PC-3 (cell line): ENCODE data around the gene CRX. TPM values are rescaled to one million over a fixed set of nuclear protein-coding genes. Genes with fewer than 3 reads are reported as not detected.

Source experiments
- ATAC-seq: fragments of 200-7000 bp; cut with Tn5 transposase; 2 replicates; pipeline ENCODE4 v1.9.1; 2020; ENCODE audit warnings: mild to moderate bottlenecking, moderate library complexity
- BruUV-seq: library from RNA; stranded (reverse); fragments of 400-500 nt; replicated peaks from 2 replicates; lab custom pipeline; 2021; lab: Mats Ljungman, UMichigan
- CTCF ChIA-PET: fragments of 300-600 bp; sonication (Branson Sonifier 250); formaldehyde crosslinking; loops from one replicate; lab custom pipeline; 2022; ENCODE audit warnings: antibody characterized with exemption; lab: Charles Lee
- POLR2A ChIA-PET: fragments of 300-600 bp; sonication (Branson Sonifier 250); formaldehyde crosslinking; loops from one replicate; lab custom pipeline; 2022; ENCODE audit warnings: antibody characterized with exemption; ENCODE audit not compliant: unreplicated experiment; lab: Charles Lee
- DNase-seq: peaks from one replicate; pipeline ENCODE4 v3.0.0-alpha.2; 2015
- H2AFZ ChIP-seq: fragments of 300-600 bp; sonication (generic); 2 replicates; pipeline ENCODE4 v1.6.0; 2016; ENCODE audit warnings: antibody characterized with exemption, low read length
- H3F3A ChIP-seq: fragments of 300-600 bp; sonication (generic); one replicate; pipeline ENCODE4 v1.6.0; 2017; ENCODE audit warnings: antibody characterized with exemption, low read length, control low read depth, mild to moderate bottlenecking; ENCODE audit not compliant: unreplicated experiment
- H3K27ac ChIP-seq: fragments of 300-600 bp; sonication (generic); 2 replicates; pipeline ENCODE4 v1.5.1; 2016; ENCODE audit warnings: mild to moderate bottlenecking, low read length
- H3K27me3 ChIP-seq: fragments of 300-600 bp; sonication (generic); 2 replicates; pipeline ENCODE4 v1.6.1; 2016; ENCODE audit warnings: low read length, mixed read lengths
- H3K36me3 ChIP-seq: fragments of 300-600 bp; sonication (generic); 2 replicates; pipeline ENCODE4 v1.6.1; 2016; ENCODE audit warnings: low read depth, mixed run types, low read length, mixed read lengths
- H3K4me1 ChIP-seq: fragments of 300-600 bp; sonication (generic); 2 replicates; pipeline ENCODE4 v1.5.1; 2016; ENCODE audit warnings: low read length; ENCODE audit not compliant: insufficient read depth
- H3K4me2 ChIP-seq: fragments of 300-600 bp; sonication (generic); 2 replicates; pipeline ENCODE4 v1.6.0; 2016; ENCODE audit warnings: low read length
- H3K4me3 ChIP-seq: fragments of 300-600 bp; sonication (generic); 2 replicates; pipeline ENCODE4 v1.5.1; 2016; ENCODE audit warnings: mild to moderate bottlenecking, low read length, mixed read lengths
- H3K79me2 ChIP-seq: fragments of 300-600 bp; sonication (generic); 2 replicates; pipeline ENCODE4 v1.6.1; 2017; ENCODE audit warnings: low read length, mixed read lengths
- H3K9ac ChIP-seq: fragments of 300-600 bp; sonication (generic); 2 replicates; pipeline ENCODE4 v1.6.0; 2016; ENCODE audit warnings: mild to moderate bottlenecking, low read length
- H3K9me2 ChIP-seq: fragments of 300-600 bp; sonication (generic); replicated peaks from 2 replicates; pipeline ENCODE4 v1.6.1; 2016; ENCODE audit warnings: mixed run types, low read length, mixed read lengths
- H3K9me3 ChIP-seq: fragments of 300-600 bp; sonication (generic); 2 replicates; pipeline ENCODE4 v1.6.1; 2016; ENCODE audit warnings: low read length, mixed read lengths
- H4K20me1 ChIP-seq: fragments of 300-600 bp; sonication (generic); 2 replicates; pipeline ENCODE4 v1.6.1; 2016; ENCODE audit warnings: low read length, mixed read lengths
- CTCF ChIP-seq: fragments of 300-600 bp; sonication (generic); conservative IDR thresholded peaks from 2 replicates; pipeline ENCODE4 v1.5.1; 2017; ENCODE audit warnings: antibody characterized with exemption, low read depth, mild to moderate bottlenecking, low read length
- EZH2 ChIP-seq: fragments of 300-600 bp; sonication (generic); IDR thresholded peaks from one replicate; pipeline ENCODE4 v1.6.1; 2017; ENCODE audit warnings: antibody characterized with exemption, mild to moderate bottlenecking, low read length; ENCODE audit not compliant: unreplicated experiment
- EZH2phosphoT487 ChIP-seq: fragments of 300-600 bp; sonication (generic); IDR thresholded peaks from 2 replicates; pipeline ENCODE4 v1.6.1; 2018; ENCODE audit warnings: mild to moderate bottlenecking, antibody characterized with exemption, low read length, borderline replicate concordance
- intact Hi-C: fragments of 100-400 bp; cut with micrococcal nuclease; formaldehyde crosslinking; loops from 2 replicates; pipeline ENCODE4 v1.9.0; 2023
- total RNA-seq: library from RNA; depleted of rRNA; stranded (reverse); fragments of >200 nt; gene quantifications from 2 replicates; pipeline ENCODE4 v1.2.3, GENCODE V29; 2014

The CRX gene
- total RNA-seq, 1 experiment from 2014 or later = not detected

GRCh38 chr19:47881757-47882156 is 60.0 kb downstream of the CRX start:
- DNase-seq = no peak
- Histone ChIP-seq H3K9me3 (no peaks in the 10 kb centered on the region), H3K4me2 (no peak overlapping the region), H3K4me3 (no peak overlapping the region), H3K9me2 (no peaks in the 10 kb centered on the region), H3K4me1 (no peaks in the 10 kb centered on the region), H3K9ac (no peak overlapping the region), H3F3A (no peaks in the 10 kb centered on the region), H3K79me2 (no peaks in the 10 kb centered on the region), H3K27ac (no peak overlapping the region), H3K36me3 (no peaks in the 10 kb centered on the region), H2AFZ (no peak overlapping the region), H3K27me3 (peaks cover 12% of the 10 kb centered on the region), H4K20me1 (no peaks in the 10 kb centered on the region)
- intact Hi-C loops = no loop called here
- ChIA-PET CTCF (no interaction called here), POLR2A (no interaction called here)
- no TSS peak for BruUV-seq
- no peak for TF ChIP-seq EZH2phosphoT487
- ATAC-seq = no peak

- intact Hi-C loops = no loop called here
Measured at GRCh38 chr19:47882890-47883289, 61.2 kb downstream of the CRX start.

GRCh38 chr19:47885067-47885463 is 63.3 kb downstream of the CRX start:
- ChIA-PET CTCF (no interaction called here), POLR2A (no interaction called here)
- no TSS peak for BruUV-seq
- no peaks in the 10 kb centered on the region for H3K9me3 ChIP-seq
- no peak overlapping the region for H3K9ac ChIP-seq
- ATAC-seq = no peak
- H2AFZ ChIP-seq = no peak overlapping the region
- H3K4me3 ChIP-seq = no peak overlapping the region
- H3K4me1 ChIP-seq = no peaks in the 10 kb centered on the region
- no peaks in the 10 kb centered on the region for H3K9me2 ChIP-seq
- no peaks in the 10 kb centered on the region for H3K79me2 ChIP-seq
- H3K4me2 ChIP-seq = no peak overlapping the region
- no peak for DNase-seq
- no peaks in the 10 kb centered on the region for H3K36me3 ChIP-seq
- no peak for TF ChIP-seq EZH2
- no peak for TF ChIP-seq EZH2phosphoT487
- TF ChIP-seq CTCF = no peak
- intact Hi-C loops = no loop called here
- no peaks in the 10 kb centered on the region for H3F3A ChIP-seq
- peaks cover 15% of the 10 kb centered on the region for H3K27me3 ChIP-seq
- H3K27ac ChIP-seq = no peak overlapping the region
- no peaks in the 10 kb centered on the region for H4K20me1 ChIP-seq

More at GRCh38 chr19:47882890-47883289, 61.2 kb downstream of the CRX start:
- H3K4me3 ChIP-seq = no peak overlapping the region
- POLR2A ChIA-PET = no interaction called here
- no peaks in the 10 kb centered on the region for H3K79me2 ChIP-seq
- no peak overlapping the region for H3K9ac ChIP-seq
- BruUV-seq = no TSS peak
- no peak overlapping the region for H3K4me2 ChIP-seq
- no peaks in the 10 kb centered on the region for H4K20me1 ChIP-seq
- no peaks in the 10 kb centered on the region for H3K4me1 ChIP-seq
- no peak overlapping the region for H2AFZ ChIP-seq
- TF ChIP-seq EZH2phosphoT487 = no peak
- no peak for TF ChIP-seq EZH2
- no peak for TF ChIP-seq CTCF
- CTCF ChIA-PET = no interaction called here
- no peaks in the 10 kb centered on the region for H3F3A ChIP-seq
- no peaks in the 10 kb centered on the region for H3K9me2 ChIP-seq
- no peaks in the 10 kb centered on the region for H3K36me3 ChIP-seq
- DNase-seq (no peak), ATAC-seq (no peak)
- no peaks in the 10 kb centered on the region for H3K9me3 ChIP-seq
- no peak overlapping the region for H3K27ac ChIP-seq
- peaks cover 15% of the 10 kb centered on the region for H3K27me3 ChIP-seq
